K562 (cell line): ENCODE data around the gene SIM1. TPM values are rescaled to one million over a fixed set of nuclear protein-coding genes. Genes with fewer than 3 reads are reported as not detected.
A peak's percentile ranks its signal among the peaks of the same experiment; 100 is the strongest.

Experiments used
- ATAC-seq: fragments of 200-7000 bp; cut with Tn5 transposase; 3 replicates; pipeline ENCODE4 v1.9.1; 2020; ENCODE audit warnings: moderate library complexity
- BruUV-seq: library from RNA; stranded (reverse); fragments of 400-500 nt; replicated peaks from 2 replicates; lab custom pipeline; 2021; lab: Mats Ljungman, UMichigan
- CTCF ChIA-PET: fragments of 300-600 bp; formaldehyde crosslinking; extraction: SDS; loops from one replicate; lab custom pipeline; 2021; ENCODE audit warnings: low intra/inter-chr PET ratio; lab: Yijun Ruan, JAX
- POLR2A ChIA-PET: fragments of 300-600, 350-650 bp; sonication (Branson Sonifier 250); formaldehyde crosslinking; extraction: SDS; loops from one replicate; lab custom pipeline; 2021; ENCODE audit warnings: antibody characterized with exemption, inconsistent platforms; lab: Yijun Ruan, JAX
- DNase-seq, 4 experiments: peaks; one replicate each; pipeline versions ENCODE4 v3.0.0 to v3.0.0-alpha.2; 2011 to 2018; ENCODE audit warnings: low spot score in 3 of 4, mixed read lengths in 3 of 4; ENCODE audit errors: extremely low read depth in 1 of 4
- FAIRE-seq: peaks from 2 replicates; lab custom pipeline; 2011; peaks lifted over from hg19 to GRCh38; lab: Jason Lieb, UNC
- H2AFZ ChIP-seq: 2 replicates; pipeline ENCODE4 v1.6.0; 2011; ENCODE audit warnings: low read depth, low read length, control low read depth, inconsistent platforms
- H3K27ac ChIP-seq: fragments of 200-600 bp; 3 replicates; pipeline ENCODE4 v1.8.0; 2011; ENCODE audit warnings: low read depth, mild to moderate bottlenecking, control low read depth, inconsistent platforms, low read length, moderate library complexity, mixed read lengths; ENCODE audit errors: extremely low read depth
- H3K27me3 ChIP-seq, 2 experiments: fragments of 300-600 bp in 1 of 2; 2 replicates in 1 of 2; 3 replicates in 1 of 2; pipeline versions ENCODE4 v1.6.0 to v1.8.0; 2011; ENCODE audit warnings: inconsistent platforms in 2 of 2, low read length in 2 of 2, mild to moderate bottlenecking in 1 of 2, mixed read lengths in 1 of 2, moderate library complexity in 1 of 2; ENCODE audit not compliant: control insufficient read depth in 2 of 2, insufficient read depth in 2 of 2
- H3K36me3 ChIP-seq: fragments of 300-600 bp; 3 replicates; pipeline ENCODE4 v1.8.0; 2011; ENCODE audit warnings: mild to moderate bottlenecking, low read length, inconsistent platforms; ENCODE audit not compliant: control insufficient read depth, insufficient read depth
- H3K4me1 ChIP-seq, 2 experiments: fragments of 200-600 bp in 1 of 2; replicated peaks in 1 of 2; 2 replicates in 1 of 2; 3 replicates in 1 of 2; pipeline versions ENCODE4 v1.5.1 to v1.8.0; 2011; ENCODE audit warnings: inconsistent platforms in 2 of 2, low read length in 2 of 2, mild to moderate bottlenecking in 1 of 2, mixed read lengths in 1 of 2, moderate library complexity in 1 of 2; ENCODE audit not compliant: control insufficient read depth in 2 of 2, insufficient read depth in 2 of 2
- H3K4me2 ChIP-seq: 2 replicates; pipeline ENCODE4 v1.6.1; 2011; ENCODE audit warnings: low read length, control low read depth, inconsistent platforms, mixed read lengths; ENCODE audit not compliant: insufficient read depth
- H3K4me3 ChIP-seq: fragments of 200-600 bp; sonication (generic), shearing (Covaris generic); 2 replicates; pipeline ENCODE4 v1.5.1; 2016; ENCODE audit warnings: control low read depth, inconsistent platforms
- H3K79me2 ChIP-seq: fragments of 200-600 bp; 3 replicates; pipeline ENCODE4 v1.8.0; 2011; ENCODE audit warnings: low read length, inconsistent platforms; ENCODE audit not compliant: control insufficient read depth, insufficient read depth
- H3K9ac ChIP-seq, 2 experiments: 2 replicates each; pipeline versions ENCODE4 v1.6.0 to v1.6.1; 2011; ENCODE audit warnings: low read depth in 2 of 2, low read length in 2 of 2, control low read depth in 1 of 2, inconsistent platforms in 1 of 2, mild to moderate bottlenecking in 1 of 2, mixed read lengths in 1 of 2; ENCODE audit not compliant: insufficient read depth in 1 of 2
- H3K9me1 ChIP-seq: one replicate; pipeline ENCODE4 v1.6.0; 2011; ENCODE audit warnings: inconsistent platforms, mild to moderate bottlenecking, low read length, moderate library complexity; ENCODE audit not compliant: control insufficient read depth, insufficient read depth
- H3K9me3 ChIP-seq: replicated peaks from 2 replicates; pipeline ENCODE4 v1.5.1; 2011; ENCODE audit warnings: low read depth, low read length, inconsistent platforms; ENCODE audit not compliant: control insufficient read depth, insufficient read depth
- H4K20me1 ChIP-seq: replicated peaks from 2 replicates; pipeline ENCODE4 v1.6.1; 2011; ENCODE audit warnings: low read length, inconsistent platforms, mixed read lengths; ENCODE audit not compliant: control insufficient read depth, insufficient read depth
- BMI1 ChIP-seq: fragments of 150-350 bp; IDR thresholded peaks from 2 replicates; pipeline ENCODE4 v1.6.1; 2014; ENCODE audit warnings: low read length
- CEBPG ChIP-seq, 3 experiments: fragments of 200-800 bp in 1 of 3; sonication (Bioruptor generic) in 1 of 3; sonication (generic) in 1 of 3; formaldehyde crosslinking in 1 of 3; IDR thresholded peaks in 2 of 3; conservative IDR thresholded peaks in 1 of 3; 2 replicates each; pipeline versions ENCODE4 v1.6.1 to v1.8.0; 2016 to 2022; ENCODE audit warnings: missing compliant biosample characterization in 2 of 3, missing genetic modification characterization in 2 of 3, mild to moderate bottlenecking in 1 of 3, missing genetic modification reagents in 1 of 3
- CTCF ChIP-seq, 3 experiments: IDR thresholded peaks in 2 of 3; conservative IDR thresholded peaks in 1 of 3; 2 replicates each; pipeline ENCODE4 v1.5.1; 2011 to 2012; ENCODE audit warnings: low read length in 3 of 3, mild to moderate bottlenecking in 3 of 3, control low read depth in 2 of 3, improper control_type of control experiment in 1 of 3, inconsistent platforms in 1 of 3, low read depth in 1 of 3, mixed read lengths in 1 of 3, moderate library complexity in 1 of 3; ENCODE audit not compliant: insufficient read depth in 2 of 3
- GABPA ChIP-seq: fragments of 200-800 bp; sonication (Bioruptor generic); conservative IDR thresholded peaks from 2 replicates; pipeline ENCODE4 v1.6.1; 2016; ENCODE audit warnings: low read depth, missing genetic modification characterization, missing compliant biosample characterization
- WGBS: fragments of 100-300 bp; shearing (Covaris generic); methylation state at CpG from one replicate; pipeline ENCODE4 v1.1.6; 2016; ENCODE audit warnings: low coverage, mixed read lengths; ENCODE audit not compliant: insufficient coverage; ENCODE audit errors: missing lambda C conversion rate; 5-methylcytosine and 5-hydroxymethylcytosine counted together
- in situ Hi-C: fragments of 300-500 bp; cut with MboI; formaldehyde crosslinking; loops from 4 replicates; pipeline ENCODE4 v1.15.0; 2018; ENCODE audit warnings: inconsistent platforms, mixed read lengths
- intact Hi-C: fragments of 100-400 bp; cut with micrococcal nuclease; formaldehyde crosslinking; loops from 2 replicates; pipeline ENCODE4 v1.14.2; 2022
- polyA plus RNA-seq, 8 experiments: library from polyadenylated mRNA; depleted of rRNA in 4 of 8; stranded (reverse) in 5 of 8; unstranded in 3 of 8; fragments of >200 nt; fragmentation: Nextera tagmentation in 2 of 8; fragmentation: Illumina TruSeq in 1 of 8; extraction: Ambion mirVana in 2 of 8; extraction: Trizol in 1 of 8; gene quantifications; 2 replicates each; pipeline versions ENCODE4 v1.2.1 to v1.2.3, GENCODE V29; 2011 to 2014; ENCODE audit warnings: inconsistent platforms in 1 of 8, missing spikeins in 1 of 8
- total RNA-seq, 7 experiments: library from RNA; depleted of rRNA in 6 of 7; stranded (reverse); fragments of >200 nt in 6 of 7; fragmentation: Illumina TruSeq in 2 of 7; extraction: Trizol in 2 of 7; gene quantifications; 2 replicates each; pipeline versions ENCODE4 v1.2.1 to v1.2.3, GENCODE V29; 2011 to 2021; ENCODE audit warnings: low replicate concordance in 1 of 7
- TF ChIP-seq, protein P1 (sequence below): fragments of 250-450 bp; sonication (Bioruptor Pico); IDR thresholded peaks from 2 replicates; pipeline ENCODE4 v1.8.0; 2022; ENCODE audit warnings: moderate library complexity, mild to moderate bottlenecking, inconsistent platforms

The SIM1 gene
- total and polyA plus RNA-seq, 9 of the 15 experiments (the other 6 are each of a cell fraction or from before 2014, with no cell fraction given) = not detected

DNA sequence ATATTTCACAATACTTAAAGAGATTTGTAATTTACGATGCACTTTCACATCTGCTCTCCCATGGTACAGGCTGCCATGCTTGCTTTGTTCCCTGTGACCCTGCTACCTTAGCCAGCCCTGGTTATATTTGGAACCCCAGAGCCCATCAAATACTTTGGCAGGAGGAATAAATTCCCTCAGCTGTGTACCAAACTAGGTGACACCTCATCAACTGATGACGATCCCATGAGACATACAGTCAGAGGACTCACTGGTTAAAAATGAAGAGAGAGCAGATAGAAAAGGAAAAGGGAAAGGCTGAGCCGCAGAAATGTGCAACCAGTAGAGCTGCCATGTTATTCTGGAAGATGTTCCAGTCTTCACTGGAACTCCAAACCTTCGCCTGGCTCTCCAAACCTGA lies 120.0 kb downstream of the SIM1 start:
- no peak overlapping the region for H3K4me3 ChIP-seq
- H3K9ac ChIP-seq = no peak overlapping the region
- no peaks in the 10 kb centered on the region for H3K4me1 ChIP-seq
- H3K27ac ChIP-seq = no peak overlapping the region
- H3K4me2 ChIP-seq = no peak overlapping the region
- H3K36me3 ChIP-seq = no peaks in the 10 kb centered on the region
- H3K79me2 ChIP-seq = no peaks in the 10 kb centered on the region
- DNase-seq (no peak), FAIRE-seq (no peak), ATAC-seq (no peak)
- H4K20me1 ChIP-seq = no peaks in the 10 kb centered on the region
- in situ Hi-C loops (no loop called here), intact Hi-C loops (no loop called here)
- POLR2A ChIA-PET = no interaction called here
- WGBS = 0% methylated on average over 4 of the region's 4 CpGs
- no peaks in the 10 kb centered on the region; a peak in 1 of 5 replicates for H3K27me3 ChIP-seq
- CTCF ChIA-PET = no interaction called here
- no peaks in the 10 kb centered on the region for H3K9me3 ChIP-seq
- no peaks in the 10 kb centered on the region for H3K9me1 ChIP-seq
- BruUV-seq = no TSS peak
- TF ChIP-seq CTCF (IDR thresholded peaks at IDR 0.05 in 2 of 3, conservative IDR thresholded peaks at IDR 0.05 in 1 of 3; ENCODE audit: insufficient read depth in 2 of 3, low read depth in 1 of 3, low read length in 3 of 3) (no peak), BMI1 (no peak), CEBPG (CRISPR knock-in tag; IDR thresholded peaks at IDR 0.05) (no peak), CEBPG (tag; conservative IDR thresholded peaks at IDR 0.05 in 1 of 2, IDR thresholded peaks at IDR 0.05 in 1 of 2) (0 out of 4 replicates have a peak, but pooled peaks of 1 of the 2 experiments have one; percentile 27), GABPA (tag) (no peak)
- TF ChIP-seq, protein P1, sequence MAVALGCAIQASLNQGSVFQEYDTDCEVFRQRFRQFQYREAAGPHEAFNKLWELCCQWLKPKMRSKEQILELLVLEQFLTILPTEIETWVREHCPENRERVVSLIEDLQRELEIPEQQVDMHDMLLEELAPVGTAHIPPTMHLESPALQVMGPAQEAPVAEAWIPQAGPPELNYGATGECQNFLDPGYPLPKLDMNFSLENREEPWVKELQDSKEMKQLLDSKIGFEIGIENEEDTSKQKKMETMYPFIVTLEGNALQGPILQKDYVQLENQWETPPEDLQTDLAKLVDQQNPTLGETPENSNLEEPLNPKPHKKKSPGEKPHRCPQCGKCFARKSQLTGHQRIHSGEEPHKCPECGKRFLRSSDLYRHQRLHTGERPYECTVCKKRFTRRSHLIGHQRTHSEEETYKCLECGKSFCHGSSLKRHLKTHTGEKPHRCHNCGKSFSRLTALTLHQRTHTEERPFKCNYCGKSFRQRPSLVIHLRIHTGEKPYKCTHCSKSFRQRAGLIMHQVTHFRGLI (CRISPR knock-in tag) = no peak
- H2AFZ ChIP-seq = no peak overlapping the region
